Measurements from ENCODE around the gene CEPT1. TPM values are rescaled to one million over a fixed set of nuclear protein-coding genes. Genes with fewer than 3 reads are reported as not detected.

The CEPT1 gene
- total and polyA plus RNA-seq, 2 of the 8 experiments (the other 6 are each of a cell fraction or from before 2014, with no cell fraction given) = 18.5 to 28.6 TPM

GRCh38 chr1:111175349-111175748, 35.3 kb downstream of the CEPT1 start:
- Histone ChIP-seq H3K4me2 (ENCODE audit: insufficient read depth in 1 of 2, low read depth in 2 of 2, low read length in 2 of 2) (no peak overlapping the region), H2BK15ac (ENCODE audit: low read length) (no peak overlapping the region), H2BK120ac (replicated peaks; ENCODE audit: low read depth, low read length) (no peak overlapping the region), H2AK5ac (ENCODE audit: low read depth, low read length) (no peak overlapping the region), H3K27ac (ENCODE audit: low read depth, low read length) (no peak overlapping the region), H4K5ac (ENCODE audit: insufficient read length, low read depth, low read length) (no peak overlapping the region), H3K9ac (replicated peaks in 1 of 4; ENCODE audit: extremely low read depth in 1 of 4, low read depth in 3 of 4, low read length in 3 of 4) (no peak overlapping the region), H4K91ac (replicated peaks; ENCODE audit: insufficient read length, low read length) (no peak overlapping the region), H2BK20ac (ENCODE audit: low read length) (no peak overlapping the region), H3K4ac (replicated peaks; ENCODE audit: insufficient read length, low read depth, low read length) (no peak overlapping the region), H3K9me3 (ENCODE audit: insufficient read depth in 2 of 2, low read depth in 1 of 2, low read length in 1 of 2) (no peaks in the 10 kb centered on the region), H3K56ac (replicated peaks; ENCODE audit: insufficient read length, low read depth, low read length) (no peak overlapping the region), H3K18ac (ENCODE audit: extremely low read depth, low read length) (no peak overlapping the region), H3K23me2 (ENCODE audit: low read depth, low read length) (no peaks in the 10 kb centered on the region), H3K4me1 (replicated peaks in 1 of 4; ENCODE audit: control insufficient read depth in 3 of 4, insufficient read depth in 4 of 4, low read length in 3 of 4) (no peaks in the 10 kb centered on the region), H2BK12ac (ENCODE audit: low read depth, low read length) (no peak overlapping the region), H3K27me3 (replicated peaks in 1 of 4; ENCODE audit: control insufficient read depth in 3 of 4, extremely low read depth in 1 of 4, insufficient read depth in 3 of 4, low read length in 3 of 4) (no peaks in the 10 kb centered on the region), H2AFZ (ENCODE audit: low read length) (no peak overlapping the region), H3K14ac (ENCODE audit: insufficient read length) (no peak overlapping the region), H4K20me1 (replicated peaks in 1 of 2; ENCODE audit: control insufficient read depth in 1 of 2, insufficient read depth in 2 of 2, low read length in 2 of 2) (peaks cover 0 to 2% of the 10 kb centered on the region in 2 experiments), H3K79me2 (ENCODE audit: control insufficient read depth in 1 of 2, insufficient read depth in 2 of 2, low read length in 2 of 2) (no peaks in the 10 kb centered on the region), H3K23ac (ENCODE audit: insufficient read length) (no peak overlapping the region), H2BK5ac (ENCODE audit: low read depth, low read length) (no peak overlapping the region), H4K8ac (ENCODE audit: extremely low read depth, insufficient read depth, low read length) (no peak overlapping the region), H3K79me1 (ENCODE audit: low read depth, low read length) (no peaks in the 10 kb centered on the region), H3K36me3 (ENCODE audit: control insufficient read depth in 2 of 4, insufficient read depth in 4 of 4, low read length in 3 of 4) (peaks cover 0 to 14% (median 0%) of the 10 kb centered on the region in 4 experiments; a peak in 1 of 8 replicates), H3K4me3 (ENCODE audit: extremely low read depth in 1 of 4, insufficient read depth in 2 of 4, low read depth in 3 of 4, low read length in 4 of 4) (no peak overlapping the region)
- ChIA-PET POLR2A (ENCODE audit: partially characterized antibody) (interaction anchor here (1.6 kb wide), 1 partner anchor 16 kb away, joined by 4 read pairs; no protein-coding TSS in a partner anchor), CTCF (ENCODE audit: partially characterized antibody) (interaction anchor here (0.8 kb wide), 1 partner anchor 130 kb away, joined by 4 read pairs; no protein-coding TSS in a partner anchor)
- WGBS, 2 experiments (ENCODE audit: extremely low coverage in 1 of 2, insufficient coverage in 1 of 2, insufficient read length in 1 of 2, insufficient replicate concordance in 2 of 2, low coverage in 1 of 2, low lambda C conversion rate in 2 of 2, missing lambda C conversion rate in 1 of 2) = 95% methylated on average over 3 of the region's 3 CpGs; no CpG with 5 or more reads in 1 of the 2 experiments
- DNase-seq (ENCODE audit: low read depth in 1 of 2, low spot score in 2 of 2) (no peak), FAIRE-seq (no peak)
- TF ChIP-seq SIN3A (conservative IDR thresholded peaks at IDR 0.05 in 1 of 2, IDR thresholded peaks at IDR 0.05 in 1 of 2; ENCODE audit: low read depth in 1 of 2, low read length in 2 of 2) (no peak), CEBPB (IDR thresholded peaks at IDR 0.05; ENCODE audit: low read depth, low read length) (peak; percentile 70)
